Suprapubic skin (tissue), 4 donors: ENCODE measurements around the gene GALC. TPM values are rescaled to one million over a fixed set of nuclear protein-coding genes. Genes with fewer than 3 reads are reported as not detected.

Source experiments
- DNase-seq, 2 donors: peaks; one replicate each; pipeline ENCODE4 v3.0.0-alpha.2; 2019; ENCODE audit warnings: low spot score in 2 of 2
- H3K27ac ChIP-seq: fragments of 200-600 bp; sonication (generic); one replicate; pipeline ENCODE4 v1.5.1; 2019
- H3K27me3 ChIP-seq: fragments of 200-600 bp; sonication (generic); one replicate; pipeline ENCODE4 v1.5.1; 2019
- H3K36me3 ChIP-seq: fragments of 200-600 bp; sonication (generic); one replicate; pipeline ENCODE4 v1.5.1; 2019
- H3K4me1 ChIP-seq: fragments of 200-600 bp; sonication (generic); one replicate; pipeline ENCODE4 v1.5.1; 2019
- H3K4me3 ChIP-seq: fragments of 200-600 bp; sonication (generic); one replicate; pipeline ENCODE4 v1.5.1; 2019; ENCODE audit warnings: mild to moderate bottlenecking
- H3K9me3 ChIP-seq: fragments of 200-600 bp; sonication (generic); one replicate; pipeline ENCODE4 v1.5.1; 2019
- EP300 ChIP-seq: sonication (generic); formaldehyde crosslinking; IDR thresholded peaks from one replicate; pipeline ENCODE4 v1.6.1; 2017; ENCODE audit warnings: antibody characterized with exemption
- POLR2A ChIP-seq, 2 donors: fragments of 450-650 bp; IDR thresholded peaks; one replicate each; pipeline ENCODE4 v1.6.1; 2017; ENCODE audit warnings: antibody characterized with exemption in 2 of 2, mild to moderate bottlenecking in 2 of 2, moderate library complexity in 2 of 2
- POLR2AphosphoS5 ChIP-seq, 3 donors: sonication (generic); formaldehyde crosslinking; IDR thresholded peaks; one replicate each; pipeline ENCODE4 v1.6.1; 2017; ENCODE audit warnings: antibody characterized with exemption in 3 of 3
- WGBS: methylation state at CpG from one replicate; pipeline ENCODE4 v1.1.5; 2018; 5-methylcytosine and 5-hydroxymethylcytosine counted together
- total RNA-seq, 4 donors: library from RNA; depleted of rRNA; stranded (reverse); fragments of >200 nt; gene quantifications; one replicate each; pipeline ENCODE4 v1.1.0, GENCODE V29; 2016
- TF ChIP-seq, protein P1 (sequence below), 2 donors: fragments of 200-600 bp in 1 of 2; fragments of 450-650 bp in 1 of 2; sonication (generic) in 1 of 2; IDR thresholded peaks; one replicate each; pipeline ENCODE4 v1.5.1; 2016 to 2019; ENCODE audit warnings: antibody characterized with exemption in 2 of 2, mild to moderate bottlenecking in 1 of 2, moderate library complexity in 1 of 2

The GALC gene
- total RNA-seq, 4 donors from 2014 or later = 15.0 to 19.5 (median 17.4) TPM

DNA sequence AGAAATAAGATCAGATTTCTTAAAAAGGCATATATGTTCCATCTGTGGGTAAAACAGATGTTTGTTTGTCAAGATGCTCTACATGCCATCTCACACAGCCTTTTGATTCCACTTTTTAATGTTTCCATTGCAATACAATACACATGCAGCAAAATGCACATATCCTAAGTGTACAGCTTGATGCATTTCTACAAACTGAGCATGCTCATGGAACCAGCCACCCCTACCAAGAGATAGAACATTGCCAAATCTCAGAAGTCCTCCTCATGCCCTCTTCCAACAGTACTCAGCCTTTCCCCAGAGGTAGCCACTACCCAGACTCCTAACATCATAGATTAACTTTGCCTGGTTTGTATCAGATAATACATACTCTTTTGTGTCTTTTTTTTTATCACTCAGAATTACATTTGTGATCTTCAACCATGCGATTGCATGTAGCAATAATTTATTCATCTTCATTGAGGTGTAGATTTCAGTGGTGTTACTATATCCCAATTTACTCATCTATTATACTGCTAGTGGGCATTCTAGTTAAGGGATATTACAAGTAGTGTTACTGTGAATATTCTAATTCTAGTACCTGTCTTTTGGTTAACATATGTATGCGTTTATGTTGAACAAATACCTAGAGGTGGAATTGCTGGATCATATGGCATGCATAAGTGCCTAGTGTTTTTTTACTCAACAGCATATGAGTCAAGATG is 15.2 kb upstream of the GALC start:
- H3K27ac ChIP-seq = no peak overlapping the region
- H3K9me3 ChIP-seq = no peaks in the 10 kb centered on the region
- H3K36me3 ChIP-seq = no peaks in the 10 kb centered on the region
- H3K27me3 ChIP-seq = no peaks in the 10 kb centered on the region
- no peak for DNase-seq
- no peaks in the 10 kb centered on the region for H3K4me1 ChIP-seq
- TF ChIP-seq POLR2AphosphoS5 (IDR thresholded peaks at IDR 0.05) = no peak
- no peak for TF ChIP-seq POLR2A (IDR thresholded peaks at IDR 0.05)
- TF ChIP-seq, protein P1, sequence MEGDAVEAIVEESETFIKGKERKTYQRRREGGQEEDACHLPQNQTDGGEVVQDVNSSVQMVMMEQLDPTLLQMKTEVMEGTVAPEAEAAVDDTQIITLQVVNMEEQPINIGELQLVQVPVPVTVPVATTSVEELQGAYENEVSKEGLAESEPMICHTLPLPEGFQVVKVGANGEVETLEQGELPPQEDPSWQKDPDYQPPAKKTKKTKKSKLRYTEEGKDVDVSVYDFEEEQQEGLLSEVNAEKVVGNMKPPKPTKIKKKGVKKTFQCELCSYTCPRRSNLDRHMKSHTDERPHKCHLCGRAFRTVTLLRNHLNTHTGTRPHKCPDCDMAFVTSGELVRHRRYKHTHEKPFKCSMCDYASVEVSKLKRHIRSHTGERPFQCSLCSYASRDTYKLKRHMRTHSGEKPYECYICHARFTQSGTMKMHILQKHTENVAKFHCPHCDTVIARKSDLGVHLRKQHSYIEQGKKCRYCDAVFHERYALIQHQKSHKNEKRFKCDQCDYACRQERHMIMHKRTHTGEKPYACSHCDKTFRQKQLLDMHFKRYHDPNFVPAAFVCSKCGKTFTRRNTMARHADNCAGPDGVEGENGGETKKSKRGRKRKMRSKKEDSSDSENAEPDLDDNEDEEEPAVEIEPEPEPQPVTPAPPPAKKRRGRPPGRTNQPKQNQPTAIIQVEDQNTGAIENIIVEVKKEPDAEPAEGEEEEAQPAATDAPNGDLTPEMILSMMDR (IDR thresholded peaks at IDR 0.05) = no peak
- no peak for TF ChIP-seq EP300
- 92% methylated on average over 2 of the region's 2 CpGs for WGBS
- H3K4me3 ChIP-seq = no peak overlapping the region

GRCh38 chr14:88007608-88008007 is 14.6 kb upstream of the GALC start:
- Histone ChIP-seq H3K4me3 (no peak overlapping the region), H3K9me3 (no peaks in the 10 kb centered on the region), H3K4me1 (no peaks in the 10 kb centered on the region), H3K27ac (no peak overlapping the region), H3K27me3 (no peaks in the 10 kb centered on the region), H3K36me3 (no peaks in the 10 kb centered on the region)
- whole genome bisulfite sequencing = 67% methylated on average over 1 of the region's 1 CpG
- TF ChIP-seq EP300 = no peak
- no peak for TF ChIP-seq POLR2AphosphoS5 (IDR thresholded peaks at IDR 0.05)
- no peak for TF ChIP-seq POLR2A (IDR thresholded peaks at IDR 0.05)
- TF ChIP-seq, protein P1 (IDR thresholded peaks at IDR 0.05) = no peak
- no peak for DNase-seq

DNA sequence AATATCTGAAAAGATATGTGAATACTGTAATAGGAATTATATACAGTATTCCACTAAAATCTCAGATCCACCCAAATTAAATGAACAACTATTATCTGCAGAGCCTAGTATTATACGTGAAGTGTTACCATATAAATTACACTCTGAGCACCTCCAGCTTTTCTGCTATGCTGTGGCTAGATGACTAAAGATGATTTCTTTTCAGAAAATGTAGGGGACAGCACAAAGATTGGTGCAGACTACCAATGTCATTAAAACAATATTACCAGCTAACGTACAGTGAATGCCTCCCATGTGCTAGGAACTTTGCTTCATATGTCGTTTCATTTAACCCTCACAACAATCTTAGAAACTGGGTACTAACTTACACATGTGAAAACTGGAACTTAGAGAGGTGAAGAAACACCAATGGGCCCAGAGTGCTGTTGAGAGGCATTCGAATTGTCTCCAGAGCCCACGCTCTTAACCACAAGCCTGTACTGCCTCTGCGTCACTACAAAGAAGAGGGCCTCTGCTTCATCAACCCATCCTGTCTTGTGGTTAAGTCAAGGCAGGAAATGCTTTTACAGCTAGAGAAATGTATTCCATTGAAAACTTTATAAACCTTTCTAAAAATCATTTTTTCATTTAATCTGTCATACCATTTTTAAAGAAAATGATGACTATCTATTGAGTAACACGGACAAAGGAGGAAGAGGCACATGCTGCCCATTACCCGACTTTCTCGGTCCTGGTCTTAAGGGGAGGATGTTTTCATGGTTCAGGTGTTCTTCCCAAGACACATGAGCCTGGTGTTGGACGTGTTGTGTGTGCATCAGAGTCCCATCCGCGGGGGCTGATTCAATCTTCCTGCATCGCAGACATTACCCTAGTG is 13.2 kb upstream of the GALC start:
- peak overlapping the region; percentile 15 for H3K27ac ChIP-seq
- no peak overlapping the region for H3K4me3 ChIP-seq
- no peak for TF ChIP-seq POLR2A (IDR thresholded peaks at IDR 0.05)
- TF ChIP-seq POLR2AphosphoS5 (IDR thresholded peaks at IDR 0.05) = no peak
- TF ChIP-seq EP300 = no peak
- TF ChIP-seq, protein P1 (IDR thresholded peaks at IDR 0.05) = no peak
- no peaks in the 10 kb centered on the region for H3K4me1 ChIP-seq
- H3K27me3 ChIP-seq = no peaks in the 10 kb centered on the region
- H3K9me3 ChIP-seq = no peaks in the 10 kb centered on the region
- H3K36me3 ChIP-seq = no peaks in the 10 kb centered on the region
- 74% methylated on average over 13 of the region's 13 CpGs for WGBS
- no peak for DNase-seq

DNA sequence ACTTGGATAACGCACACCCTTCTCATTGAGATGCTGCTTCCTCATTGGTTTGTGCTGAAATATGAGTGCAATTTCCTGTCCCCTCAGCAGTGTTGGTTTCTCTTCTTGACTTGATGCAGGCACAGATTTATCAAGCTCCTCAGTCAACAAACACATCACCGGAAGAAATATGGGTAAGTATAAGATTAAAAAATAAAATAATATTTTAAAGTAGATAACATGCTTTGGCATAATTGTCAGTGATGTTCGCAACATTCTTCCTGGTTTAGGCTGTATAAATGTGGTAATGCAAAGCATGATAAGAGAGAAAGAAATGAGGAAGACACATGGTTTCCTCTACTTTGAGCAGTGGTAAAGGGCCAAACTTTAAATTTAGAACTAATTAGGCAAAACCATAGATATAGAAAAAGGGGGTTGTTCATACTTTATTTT is 12.1 kb upstream of the GALC start, which contains the start of gene GPR65:
GPR65 (plus strand) TSS at position 86 of the 432 bp plus-strand sequence. CDS start 5,713 bp downstream, outside the sequence.
- Histone ChIP-seq H3K27ac (no peak within 1 kb of the TSS), H3K4me3 (peak within 1 kb of the TSS; percentile 0), H3K36me3 (no peaks in the 10 kb centered on the region), H3K9me3 (no peaks in the 10 kb centered on the region), H3K27me3 (no peaks in the 10 kb centered on the region), H3K4me1 (no peaks in the 10 kb centered on the region)
- no peak for DNase-seq
- 43% methylated on average over 3 of the region's 3 CpGs for WGBS
- TF ChIP-seq POLR2A (IDR thresholded peaks at IDR 0.05) = peak in 1 of 2 donors; percentile 46
- no peak for TF ChIP-seq POLR2AphosphoS5 (IDR thresholded peaks at IDR 0.05)

DNA sequence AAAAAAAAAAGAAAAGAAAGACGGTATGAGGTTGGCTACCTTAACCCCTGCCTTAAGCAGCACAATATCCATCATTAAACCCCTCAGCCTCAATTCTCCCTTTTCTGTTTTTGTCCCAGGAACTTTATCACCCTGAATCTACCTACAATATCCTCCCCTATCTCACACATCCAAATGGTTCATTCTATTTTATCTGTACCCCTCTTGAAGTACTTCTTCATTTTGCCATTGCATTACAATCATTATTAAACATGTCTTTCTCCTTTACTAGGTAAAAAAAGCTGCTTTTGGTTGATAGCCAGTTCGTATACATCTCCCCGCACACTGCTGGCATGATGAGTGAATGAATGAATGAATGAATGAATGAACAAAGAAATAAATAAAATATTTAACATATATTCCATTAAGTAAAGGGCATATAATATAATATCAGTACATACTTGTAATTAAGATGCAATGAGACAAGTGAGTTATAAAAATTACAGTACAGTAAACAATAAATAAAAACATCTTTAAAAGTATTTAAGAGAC is 11.6 kb upstream of the GALC start:
- no peaks in the 10 kb centered on the region for H3K9me3 ChIP-seq
- 74% methylated on average over 3 of the region's 3 CpGs for WGBS
- H3K4me3 ChIP-seq = no peak overlapping the region
- no peak overlapping the region for H3K27ac ChIP-seq
- no peaks in the 10 kb centered on the region for H3K36me3 ChIP-seq
- no peaks in the 10 kb centered on the region for H3K27me3 ChIP-seq
- no peak for DNase-seq
- TF ChIP-seq POLR2AphosphoS5 (IDR thresholded peaks at IDR 0.05) (no peak), EP300 (no peak), POLR2A (IDR thresholded peaks at IDR 0.05) (no peak)
- TF ChIP-seq, protein P1 (IDR thresholded peaks at IDR 0.05) = no peak
- H3K4me1 ChIP-seq = no peaks in the 10 kb centered on the region
